ENCODE data around the gene RPH3AL.
A peak's percentile ranks its signal among the peaks of the same experiment; 100 is the strongest.

RPH3AL gene, protein sequence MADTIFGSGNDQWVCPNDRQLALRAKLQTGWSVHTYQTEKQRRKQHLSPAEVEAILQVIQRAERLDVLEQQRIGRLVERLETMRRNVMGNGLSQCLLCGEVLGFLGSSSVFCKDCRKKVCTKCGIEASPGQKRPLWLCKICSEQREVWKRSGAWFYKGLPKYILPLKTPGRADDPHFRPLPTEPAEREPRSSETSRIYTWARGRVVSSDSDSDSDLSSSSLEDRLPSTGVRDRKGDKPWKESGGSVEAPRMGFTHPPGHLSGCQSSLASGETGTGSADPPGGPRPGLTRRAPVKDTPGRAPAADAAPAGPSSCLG

DNA sequence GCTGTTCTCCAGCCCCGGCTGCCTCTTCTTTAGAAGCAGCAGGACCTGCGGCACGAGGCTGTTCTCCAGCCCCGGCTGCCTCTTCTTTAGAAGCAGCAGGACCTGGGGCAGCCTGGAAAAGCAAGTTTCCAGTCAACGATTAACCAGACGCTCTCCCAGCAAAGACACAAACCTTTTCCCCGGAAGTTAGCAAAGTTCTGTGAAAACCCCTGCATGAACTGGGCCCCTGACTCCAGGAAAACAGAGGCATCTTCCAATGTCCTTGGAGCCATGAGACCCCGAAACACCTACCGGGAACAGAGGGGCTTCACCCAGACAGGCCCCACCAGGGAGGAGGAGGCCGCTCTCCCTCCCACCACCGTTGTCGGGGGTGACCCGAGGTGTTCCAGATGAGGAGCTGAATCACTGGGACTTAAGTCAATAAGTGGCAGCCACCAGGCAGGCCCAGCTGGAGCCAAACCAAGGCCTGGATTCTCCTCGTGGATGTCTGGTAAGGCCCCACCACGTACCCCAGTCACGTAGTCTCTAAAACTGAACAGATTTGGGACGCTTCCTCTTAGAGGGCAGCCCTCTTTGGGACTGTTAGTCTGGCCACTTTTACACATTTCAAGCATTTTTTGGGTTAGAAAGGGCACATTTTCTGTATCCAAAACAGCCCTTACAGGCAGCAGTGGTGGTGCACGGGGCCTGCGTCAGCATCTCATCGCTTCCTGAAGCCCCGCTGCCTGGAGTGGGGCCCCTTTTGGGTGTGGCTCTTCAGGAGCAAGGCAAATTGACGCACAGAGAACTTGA is at the start of gene RPH3AL:
TSS of gene RPH3AL (minus strand) at position 387 of the 792 bp plus-strand sequence. CDS start 25,264 bp downstream, outside the sequence.
- DNase-seq: peak; percentile 87

DNA sequence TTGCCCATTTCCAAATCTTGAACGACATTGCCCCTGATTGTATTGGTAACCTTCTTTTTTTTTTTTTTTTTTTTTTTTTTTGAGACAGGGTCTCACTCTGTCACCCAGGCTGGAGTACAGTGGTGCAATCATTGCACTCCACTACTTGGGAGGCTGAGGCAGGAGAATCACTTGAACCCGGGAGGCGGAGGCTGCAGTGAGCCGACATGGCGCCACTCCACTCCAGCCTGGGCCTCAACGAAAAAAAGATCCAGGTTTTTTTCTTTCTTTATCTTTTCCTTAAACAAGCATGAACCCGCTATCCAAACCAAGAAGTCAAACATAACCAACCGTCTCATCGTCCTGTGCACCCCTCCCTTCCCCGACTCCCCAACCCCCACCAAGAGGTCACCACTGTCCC is 47.6 kb upstream of the RPH3AL start:
- DNase-seq: no peak

DNA sequence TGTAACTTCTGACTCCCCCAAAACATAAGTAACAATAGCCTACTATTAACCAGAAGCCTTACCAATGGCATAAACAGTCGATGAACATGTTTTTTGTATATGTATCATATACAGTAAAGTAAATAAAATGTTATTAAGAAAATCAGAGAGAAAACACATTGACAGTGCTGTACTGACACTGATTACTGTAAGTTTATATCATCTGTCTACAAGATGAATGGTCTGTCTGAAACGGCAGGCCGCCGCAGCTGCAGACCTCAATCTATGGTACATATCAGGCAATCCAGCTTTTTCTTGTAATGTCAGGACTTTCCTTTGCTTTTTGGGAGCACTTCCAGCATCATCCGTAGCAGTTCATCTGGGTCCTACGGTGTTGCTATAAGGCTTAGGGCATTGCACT is 44.2 kb upstream of the RPH3AL start:
- DNase-seq: no peak

DNA sequence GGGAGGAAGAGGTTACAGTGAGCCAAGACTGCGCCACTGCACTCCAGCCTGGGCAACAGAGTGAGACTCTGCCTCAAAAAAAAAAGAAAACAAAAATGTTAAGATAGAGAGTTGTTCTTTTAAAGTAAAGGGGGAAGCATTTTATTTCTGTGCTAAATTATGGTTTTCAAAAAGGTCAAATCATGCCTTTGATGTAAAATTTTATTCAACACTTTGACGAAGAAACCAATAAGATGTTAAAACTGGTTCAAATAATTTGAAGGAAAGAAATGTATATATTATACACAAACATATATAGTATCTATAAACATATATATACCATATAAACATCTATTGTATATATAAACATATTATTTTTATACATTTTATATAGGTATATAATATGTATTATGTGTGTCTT is 43.4 kb upstream of the RPH3AL start:
- DNase-seq: no peak

DNA sequence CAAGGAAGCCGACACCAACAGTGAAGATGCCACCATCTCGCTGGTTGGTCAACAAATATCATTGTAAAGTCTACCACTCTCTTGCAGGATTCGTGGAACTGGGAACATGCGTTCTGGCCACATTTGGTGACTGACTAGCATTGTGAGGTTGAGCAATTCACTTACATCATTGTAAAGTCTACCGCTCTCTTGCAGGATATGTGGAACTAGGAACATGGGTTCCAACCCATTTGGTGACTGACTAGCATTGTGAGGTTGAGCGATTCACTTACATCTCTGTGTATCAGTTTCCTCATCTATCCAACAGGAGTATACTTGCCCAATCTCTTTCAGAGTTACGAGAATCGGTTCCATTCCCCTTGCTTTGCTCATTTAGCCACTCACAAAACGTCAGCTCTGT is 42.6 kb upstream of the RPH3AL start:
- DNase-seq: no peak

DNA sequence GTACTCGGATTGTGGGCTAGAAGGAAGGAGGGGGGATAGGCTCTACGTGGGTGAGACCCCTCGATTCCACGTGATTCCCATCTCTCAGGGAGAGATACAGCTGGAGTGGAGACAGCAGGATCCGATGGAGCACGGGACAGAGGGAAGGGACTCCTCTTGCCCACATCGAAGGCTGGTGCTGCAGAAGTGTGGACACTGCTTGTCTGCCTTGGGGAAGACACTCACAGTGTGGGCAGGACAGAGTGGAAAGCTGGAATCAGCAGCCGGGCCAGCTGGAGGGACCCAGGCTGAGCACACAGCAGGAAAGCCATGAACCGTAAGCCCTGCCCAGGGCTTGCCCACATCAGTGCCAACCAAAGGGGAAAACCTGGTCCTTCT is 42.1 kb upstream of the RPH3AL start:
- no peak for DNase-seq

DNA sequence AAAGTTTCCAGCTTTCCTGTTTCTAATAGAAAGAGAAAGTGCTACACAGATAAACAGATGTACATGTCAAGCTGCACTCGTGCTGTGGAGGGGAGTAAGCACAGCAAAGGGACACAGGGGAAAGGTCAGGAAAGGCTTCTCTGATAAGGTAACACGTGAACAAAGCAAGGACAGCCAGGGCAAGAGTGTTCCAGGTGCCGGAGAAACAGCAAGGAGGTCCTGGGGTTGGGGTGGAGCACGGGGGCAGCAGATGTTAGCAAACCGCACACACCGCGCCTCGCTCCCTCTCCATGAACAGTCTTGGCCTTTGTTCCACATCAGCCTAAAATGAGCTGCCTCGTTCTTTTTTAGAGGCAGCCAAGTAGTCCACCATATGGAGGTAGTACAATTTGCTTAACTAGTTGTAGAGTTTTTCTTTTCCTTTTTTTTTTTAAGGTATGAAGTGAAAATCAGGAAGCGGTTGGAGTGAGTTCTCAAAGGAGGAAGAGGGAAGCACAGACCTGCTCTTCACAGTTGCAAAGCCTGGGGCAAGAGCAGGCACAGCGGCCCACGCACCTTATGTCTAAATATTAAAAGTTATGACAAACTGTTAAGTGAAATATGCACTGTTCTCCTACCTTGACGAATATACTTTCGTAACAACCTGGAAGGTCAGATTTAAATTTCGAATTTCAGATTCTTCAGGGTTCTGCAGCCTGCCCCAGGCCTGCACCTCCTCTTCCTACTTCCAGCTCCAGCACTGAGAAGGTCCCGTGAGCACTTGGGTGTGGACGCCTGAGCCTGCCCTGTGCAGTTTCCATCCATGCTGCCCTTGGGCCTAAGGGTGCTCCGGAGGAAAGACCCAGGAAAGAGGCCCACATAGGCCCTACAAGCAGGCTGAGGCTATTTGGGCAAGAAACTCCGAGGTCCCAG is 41.5 kb upstream of the RPH3AL start:
- no peak for DNase-seq

DNA sequence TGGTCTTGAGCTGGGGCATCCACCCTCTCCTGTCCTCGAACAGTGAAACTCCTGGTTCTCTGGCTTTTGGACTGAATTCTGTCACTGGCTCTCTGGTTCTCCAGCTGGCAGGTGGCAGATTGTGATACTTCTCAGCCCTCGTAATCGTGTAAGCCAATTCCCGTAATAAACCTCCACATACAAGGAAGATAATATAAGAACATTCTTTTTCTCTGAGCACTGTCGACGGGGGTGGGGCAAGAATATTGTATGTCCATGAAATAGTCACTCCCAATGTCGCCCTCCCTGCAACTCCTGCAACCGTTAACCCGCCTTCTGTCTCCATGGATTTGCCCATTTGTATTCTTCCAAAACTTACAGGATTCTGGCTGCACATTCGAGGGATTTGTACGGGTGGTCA is 39.2 kb upstream of the RPH3AL start:
- DNase-seq: no peak

DNA sequence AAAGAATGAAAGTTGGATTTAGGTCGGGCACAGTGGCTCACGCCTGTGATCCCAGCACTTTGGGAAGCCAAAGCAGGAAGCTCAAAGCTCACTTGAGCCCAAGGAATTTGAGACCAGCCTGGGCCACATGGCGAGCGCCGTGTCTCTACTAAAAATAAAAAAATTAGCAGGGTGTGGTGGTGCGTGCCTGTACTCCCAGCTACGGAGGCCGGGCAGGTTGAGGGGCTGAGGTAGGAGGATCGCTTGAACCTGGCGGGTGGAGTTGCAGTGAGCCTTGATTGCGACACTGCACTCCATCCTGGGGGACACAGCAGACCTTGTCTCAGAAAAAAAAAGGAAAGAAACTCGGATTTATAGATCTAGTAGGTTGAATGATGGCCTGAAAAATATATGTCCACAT is 37.4 kb upstream of the RPH3AL start:
- no peak for DNase-seq

DNA sequence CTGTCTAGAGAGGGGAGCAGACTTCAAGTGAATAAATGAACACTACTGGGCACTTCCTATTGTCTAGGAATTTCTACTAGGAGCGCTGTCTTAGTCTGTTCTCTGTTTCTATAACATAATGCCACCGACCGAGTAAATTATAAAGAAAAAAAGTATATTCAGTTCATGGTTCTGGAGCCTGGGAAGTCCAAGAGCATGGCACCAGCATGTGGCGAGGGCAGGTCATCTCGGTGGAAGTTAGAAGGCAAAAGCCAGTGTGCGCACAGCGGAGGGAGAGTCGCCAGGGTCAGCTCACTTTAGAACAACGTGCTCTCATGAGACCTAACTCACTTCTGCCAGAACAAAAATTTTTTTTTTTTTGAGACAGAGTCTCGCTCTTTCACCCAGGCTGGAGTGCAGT is 35.5 kb upstream of the RPH3AL start:
- no peak for DNase-seq

DNA sequence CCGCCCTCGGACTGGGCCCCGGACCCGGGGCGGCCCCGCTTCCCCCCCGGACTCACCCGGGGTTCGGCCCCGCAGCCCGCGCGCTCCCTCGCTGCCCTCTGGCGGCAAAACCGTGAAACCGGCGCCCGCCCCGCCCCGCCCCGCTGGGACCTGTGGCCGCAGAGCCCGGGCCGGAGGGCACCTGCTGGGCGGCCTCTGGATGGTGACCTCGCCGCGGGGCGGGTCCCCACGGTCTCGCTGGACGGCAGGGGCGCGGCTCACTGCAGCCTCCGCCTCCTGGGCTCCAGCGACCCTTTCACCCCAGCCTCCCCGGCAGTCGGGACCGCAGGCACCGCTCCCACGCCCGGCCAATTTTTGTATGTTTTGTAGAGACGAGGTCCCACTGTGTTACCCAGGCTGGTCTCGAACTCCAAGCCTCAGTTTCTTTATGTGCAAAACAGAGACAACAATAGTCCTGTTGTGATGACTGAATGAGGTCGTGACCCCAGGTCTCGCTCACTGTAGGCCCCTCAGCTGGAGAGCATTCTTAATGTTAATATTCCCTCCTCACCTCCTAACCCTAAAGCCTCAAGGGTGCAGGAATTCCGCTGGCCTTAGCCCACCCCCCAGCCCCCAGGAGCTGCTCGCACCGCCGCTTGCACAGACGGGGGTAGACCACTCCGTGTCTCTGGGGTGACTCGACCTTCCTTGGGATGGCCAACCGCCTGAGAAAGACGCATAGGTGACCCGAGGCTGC is 33.7 kb upstream of the RPH3AL start:
- DNase-seq: peak; percentile 82

DNA sequence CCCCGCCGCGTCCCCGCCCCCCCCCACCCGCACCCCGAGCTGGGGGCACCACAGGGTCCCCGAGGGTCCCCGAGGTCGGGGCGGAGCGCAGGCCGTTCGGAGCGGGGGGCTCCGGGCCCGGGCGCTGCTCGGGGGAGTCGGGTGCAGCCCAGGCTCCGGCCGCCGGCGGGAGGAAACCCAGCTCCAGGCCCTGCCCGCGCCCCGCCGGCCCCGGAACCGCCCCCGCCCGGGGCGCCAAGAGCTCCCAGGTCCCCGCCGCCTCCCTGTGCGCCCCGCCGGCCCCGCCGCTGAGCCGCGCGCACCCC is 33.2 kb upstream of the RPH3AL start:
- no peak for DNase-seq

DNA sequence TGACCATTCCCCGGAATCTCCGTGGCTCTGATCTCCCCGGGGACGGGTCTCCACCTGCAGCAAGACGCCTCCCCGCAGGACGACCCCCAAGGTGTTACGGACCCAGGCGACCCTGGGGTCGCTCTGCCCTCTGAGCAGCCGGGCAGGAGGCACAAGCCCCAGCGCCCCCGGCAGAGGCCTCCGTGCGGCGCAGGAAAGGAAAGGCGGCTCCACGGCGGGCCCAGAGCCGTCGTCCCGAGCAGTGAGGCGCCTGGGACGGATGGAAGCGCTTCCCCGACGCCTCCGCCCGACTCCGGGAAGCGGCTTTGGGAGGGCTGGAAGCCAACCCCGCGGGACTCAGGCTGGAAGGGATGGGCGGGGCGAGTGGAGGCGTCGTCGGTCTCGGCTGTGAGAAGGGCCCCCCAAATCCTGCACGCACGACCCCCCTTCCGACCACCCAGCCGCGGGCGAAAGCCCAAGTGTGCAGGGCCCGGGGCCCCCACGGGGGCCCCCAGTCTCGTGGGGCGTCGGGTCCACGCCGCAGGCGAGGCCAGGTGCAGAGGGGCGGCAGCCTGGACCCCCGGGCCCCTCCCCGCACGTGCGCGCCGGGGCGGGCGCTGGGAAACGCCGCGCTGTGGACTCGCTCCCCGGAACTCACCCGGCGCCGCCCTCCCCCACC is 32.7 kb upstream of the RPH3AL start:
- DNase-seq: peak; percentile 79

DNA sequence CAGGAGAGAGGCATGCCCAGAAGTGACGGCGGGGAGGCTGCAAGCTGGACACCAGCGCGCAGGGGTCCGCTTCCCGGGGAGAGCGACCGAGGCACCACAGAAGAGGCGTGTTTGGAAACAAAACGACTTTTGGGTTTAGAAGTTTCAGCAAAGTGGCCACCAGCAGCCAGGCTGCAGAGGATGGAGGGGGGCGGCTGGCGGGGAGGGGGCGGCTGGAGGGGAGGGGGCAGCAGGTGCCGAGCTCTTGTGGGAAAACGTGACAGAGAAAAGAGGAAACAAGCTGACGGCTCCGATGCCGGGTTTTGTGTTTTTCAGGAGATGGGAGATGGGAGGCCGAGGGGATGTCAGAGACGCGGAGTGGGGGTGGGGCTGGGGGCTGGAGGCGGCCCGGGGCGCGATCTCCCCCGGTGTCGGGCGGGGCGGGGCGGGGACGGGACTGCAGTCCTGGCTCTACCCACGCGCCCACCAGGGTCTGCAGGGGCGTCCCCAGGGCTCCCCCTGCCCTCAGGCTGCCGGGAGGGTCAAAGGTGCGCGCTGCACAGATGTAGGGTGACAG is 32.1 kb upstream of the RPH3AL start:
- no peak for DNase-seq

DNA sequence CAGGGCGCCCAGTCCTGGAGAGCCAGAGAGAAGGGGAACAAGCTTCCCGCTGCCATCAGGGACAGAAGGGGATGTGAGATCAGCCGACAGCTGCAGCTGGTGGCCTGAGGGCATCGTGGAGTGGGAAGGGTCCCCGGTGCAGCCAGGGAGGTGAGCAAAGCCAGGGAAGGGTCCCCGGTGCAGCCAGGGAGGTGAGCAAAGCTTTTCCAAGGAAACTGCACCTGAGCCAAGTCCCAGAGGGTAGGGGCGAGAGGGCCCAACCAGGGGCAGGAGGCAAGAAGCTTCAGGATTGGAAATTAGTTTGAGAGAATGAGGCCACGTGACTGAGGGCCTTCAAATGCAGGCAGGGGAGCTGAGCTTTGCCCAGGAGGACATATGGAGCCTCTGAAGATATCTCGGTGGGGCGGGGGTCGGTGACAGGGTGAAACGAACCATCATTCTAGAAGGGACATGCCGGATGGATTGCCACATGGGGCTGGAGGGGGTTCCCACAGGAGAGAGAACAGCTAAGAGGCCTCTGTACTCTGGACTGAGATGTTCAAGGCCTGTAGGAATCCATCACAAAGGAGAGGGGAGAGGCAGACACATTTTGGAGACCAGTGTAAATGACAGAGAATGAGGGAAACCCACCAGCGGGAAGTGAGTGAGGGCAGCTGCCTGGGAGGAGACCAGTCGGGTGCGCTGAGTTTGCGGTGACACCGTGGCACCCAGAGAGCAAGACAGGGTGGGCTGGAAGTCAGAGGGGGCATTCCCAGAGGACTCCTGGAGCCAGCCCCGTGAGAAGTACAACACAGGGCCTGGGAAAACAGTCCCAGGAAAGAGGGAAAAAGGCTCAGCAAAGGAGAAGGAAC is 31.4 kb upstream of the RPH3AL start:
- peak; percentile 80 for DNase-seq

DNA sequence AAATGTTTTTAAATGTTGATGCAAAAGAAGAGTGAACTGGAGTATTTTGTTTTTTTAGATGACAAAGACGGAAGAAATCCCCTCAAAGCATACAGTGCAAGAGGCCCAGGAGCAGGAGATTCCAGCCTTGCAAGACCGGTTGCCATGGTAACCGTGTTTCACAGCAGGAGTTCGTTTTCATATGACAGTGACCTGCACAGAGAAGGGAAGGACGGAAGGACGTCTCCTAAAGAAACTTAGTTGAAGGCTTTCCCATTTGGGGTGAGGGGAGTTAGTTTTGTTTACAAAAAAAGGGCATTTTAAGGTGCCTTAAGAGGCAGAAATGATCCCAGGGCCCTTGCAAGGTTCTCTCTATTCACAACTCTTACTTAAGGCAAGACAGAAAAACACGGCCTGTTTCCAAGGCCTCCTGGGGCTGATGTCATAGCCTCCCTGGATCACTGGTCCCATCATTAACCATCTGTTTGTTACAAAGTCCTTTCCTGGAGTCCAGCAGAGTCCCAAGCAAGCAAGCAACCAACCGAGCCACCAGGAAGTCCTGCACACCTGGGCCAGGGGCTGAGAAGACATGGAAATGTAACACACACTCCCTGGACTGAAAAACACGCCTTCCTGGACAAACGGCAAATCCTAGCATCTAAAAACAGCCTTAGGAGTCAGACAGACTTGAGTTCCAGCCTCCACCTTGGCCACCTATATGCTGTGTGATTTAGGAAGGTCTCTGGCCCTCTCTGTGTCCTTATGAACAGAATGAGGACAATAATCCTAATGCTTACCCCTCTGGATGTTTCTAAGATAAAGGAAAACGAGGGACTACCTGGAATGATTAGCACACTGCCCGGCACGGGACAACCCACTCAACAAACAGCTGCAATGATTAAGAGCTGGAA is 30.3 kb upstream of the RPH3AL start:
- DNase-seq: peak; percentile 95

DNA sequence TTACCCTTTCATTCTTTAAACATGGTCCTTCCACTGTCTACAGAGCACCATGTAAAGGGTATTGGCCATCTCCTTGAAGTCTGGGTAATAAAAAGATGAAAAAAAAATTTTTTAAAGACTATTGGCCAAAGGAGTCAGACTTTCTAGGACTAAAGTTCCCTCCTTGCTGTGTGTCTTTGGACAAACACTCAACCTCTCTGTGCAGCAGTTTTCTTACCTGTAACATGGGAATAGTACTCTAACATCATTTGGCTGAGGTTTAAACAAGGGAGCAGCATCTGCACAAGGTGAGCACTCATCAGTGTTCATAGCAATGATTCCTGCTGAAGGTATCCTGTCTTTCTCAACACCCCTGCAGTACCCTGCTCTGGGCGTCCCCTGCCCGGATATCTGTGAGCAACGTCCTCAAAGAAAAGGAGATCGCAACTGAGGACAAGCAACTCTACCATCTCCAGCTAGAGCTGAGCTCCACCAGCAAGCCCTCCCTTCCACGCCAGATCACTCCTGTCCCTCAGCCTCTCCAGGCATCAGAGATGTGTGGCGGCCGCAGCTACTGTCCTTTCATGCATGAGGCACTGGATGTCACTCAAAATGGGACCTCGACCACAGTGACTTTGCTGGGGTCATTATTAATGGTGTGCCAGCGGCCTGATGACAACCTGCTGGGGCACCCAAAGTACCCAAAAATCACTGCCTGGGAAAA is 29.5 kb upstream of the RPH3AL start:
- DNase-seq: no peak

DNA sequence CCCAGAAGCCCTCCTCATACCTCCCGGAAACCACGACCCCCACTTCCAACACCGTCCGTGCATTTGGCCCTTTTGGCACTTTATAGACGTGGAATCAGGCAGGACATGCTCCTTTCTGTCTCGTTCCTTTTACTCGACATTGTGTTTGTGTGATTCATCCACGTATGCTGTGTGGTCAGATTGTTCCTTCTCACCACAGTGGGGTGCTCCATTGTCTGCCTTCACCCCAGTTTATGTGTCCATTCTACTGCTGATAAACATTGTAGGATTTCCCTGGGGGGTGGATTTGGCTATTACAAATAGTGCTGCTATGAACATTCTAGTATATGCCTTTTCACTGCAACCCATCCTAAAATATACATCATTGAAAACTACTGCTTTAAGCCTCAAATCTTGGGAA is 28.9 kb upstream of the RPH3AL start:
- DNase-seq: no peak

Data from retina (tissue), 1 donor.